LNCaP clone FGC (cell line): Measurements from ENCODE around the gene SOCS6.

Experiments
- DNase-seq: peaks from one replicate; pipeline ENCODE4 v3.0.0-alpha.2; 2011; ENCODE audit warnings: low read depth
- H3K4me3 ChIP-seq: 2 replicates; pipeline ENCODE4 v1.5.1; 2011; ENCODE audit warnings: mild to moderate bottlenecking, low read depth, low read length, control low read depth
- CTCF ChIP-seq: IDR thresholded peaks from 2 replicates; pipeline ENCODE4 v1.5.1; 2012; ENCODE audit warnings: mild to moderate bottlenecking; ENCODE audit not compliant: control insufficient read depth, insufficient read depth; ENCODE audit errors: extremely low read depth

SOCS6 gene

GRCh38 chr18:70331456-70332097 is 42.7 kb downstream of the SOCS6 start:
- no peak for DNase-seq
- no peak for TF ChIP-seq CTCF
- H3K4me3 ChIP-seq, result no peak overlapping the region

- TF ChIP-seq CTCF, result no peak
- DNase-seq, result no peak
- H3K4me3 ChIP-seq, result no peak overlapping the region
Measured at GRCh38 chr18:70332694-70333093, 43.8 kb downstream of the SOCS6 start.

- no peak for DNase-seq
- H3K4me3 ChIP-seq, result no peak overlapping the region
- TF ChIP-seq CTCF, result no peak
Measured at GRCh38 chr18:70333316-70333715, 44.5 kb downstream of the SOCS6 start.

GRCh38 chr18:70333757-70334156 is 44.9 kb downstream of the SOCS6 start:
- DNase-seq, result no peak
- TF ChIP-seq CTCF, result no peak

GRCh38 chr18:70334264-70334663 is 45.4 kb downstream of the SOCS6 start:
- no peak for DNase-seq
- no peak overlapping the region for H3K4me3 ChIP-seq
- no peak for TF ChIP-seq CTCF

More at GRCh38 chr18:70333757-70334156, 44.9 kb downstream of the SOCS6 start:
- no peak overlapping the region for H3K4me3 ChIP-seq

- no peak overlapping the region for H3K4me3 ChIP-seq
- no peak for DNase-seq
- no peak for TF ChIP-seq CTCF
Measured at GRCh38 chr18:70334728-70335329, 46.0 kb downstream of the SOCS6 start.
